ENCODE results near the gene CELSR1.

GRCh38 chr22:46581538-46582244 lies 44.3 kb upstream of the CELSR1 start:
- TF ChIP-seq CTCF (IDR thresholded peaks at IDR 0.05; ENCODE audit: insufficient read depth, low read depth, low read length): no peak
- no peak for TF ChIP-seq EZH2 (IDR thresholded peaks at IDR 0.05; ENCODE audit: insufficient read depth, low read length)
